Amygdala (tissue), 56 donors: ENCODE data around the gene TMEM95.
"Not testable (repeated sequence)": the region's sequence is repeated elsewhere in the genome, so short reads cannot be mapped to it uniquely, and the experiment has no call there.

Experiments used
- DNase-seq, 56 donors: peaks; one replicate each; lab custom pipeline; 2025; lab: John Stamatoyannopoulos, UW

TMEM95 gene

DNA sequence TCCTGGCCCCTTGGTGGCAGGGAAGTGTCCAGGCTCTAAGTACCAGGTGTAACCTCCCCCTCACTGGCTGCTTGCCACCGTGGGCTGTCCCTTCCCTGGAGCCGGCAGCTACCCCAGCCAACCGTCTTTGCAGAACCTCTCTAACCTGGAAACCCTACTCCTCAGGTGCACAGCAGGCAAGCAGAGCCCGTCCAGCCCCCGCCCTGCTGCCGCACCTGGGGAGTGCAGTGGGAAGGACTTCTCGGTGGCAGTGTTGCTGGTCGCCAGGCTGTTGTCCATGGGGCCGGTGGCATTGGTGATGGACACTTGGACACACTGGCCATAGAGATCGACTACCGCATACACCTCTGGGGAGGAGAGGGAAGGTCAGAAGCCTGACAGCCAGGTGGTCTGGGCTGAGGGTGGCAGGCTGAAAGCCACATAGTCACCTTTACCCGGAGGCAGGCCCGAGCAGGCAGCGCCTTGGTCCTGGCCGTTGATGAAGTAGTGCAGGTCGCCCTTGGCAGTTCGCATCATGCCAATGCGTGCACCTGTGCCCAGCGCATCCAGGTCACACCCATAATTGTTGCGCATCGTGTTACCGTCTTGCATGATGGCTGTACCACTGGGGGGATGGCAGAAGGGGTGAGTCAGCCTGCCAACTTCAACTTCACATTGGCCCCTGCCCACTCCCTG lies 32.3 kb upstream of the TMEM95 start:
- DNase-seq: no peak

DNA sequence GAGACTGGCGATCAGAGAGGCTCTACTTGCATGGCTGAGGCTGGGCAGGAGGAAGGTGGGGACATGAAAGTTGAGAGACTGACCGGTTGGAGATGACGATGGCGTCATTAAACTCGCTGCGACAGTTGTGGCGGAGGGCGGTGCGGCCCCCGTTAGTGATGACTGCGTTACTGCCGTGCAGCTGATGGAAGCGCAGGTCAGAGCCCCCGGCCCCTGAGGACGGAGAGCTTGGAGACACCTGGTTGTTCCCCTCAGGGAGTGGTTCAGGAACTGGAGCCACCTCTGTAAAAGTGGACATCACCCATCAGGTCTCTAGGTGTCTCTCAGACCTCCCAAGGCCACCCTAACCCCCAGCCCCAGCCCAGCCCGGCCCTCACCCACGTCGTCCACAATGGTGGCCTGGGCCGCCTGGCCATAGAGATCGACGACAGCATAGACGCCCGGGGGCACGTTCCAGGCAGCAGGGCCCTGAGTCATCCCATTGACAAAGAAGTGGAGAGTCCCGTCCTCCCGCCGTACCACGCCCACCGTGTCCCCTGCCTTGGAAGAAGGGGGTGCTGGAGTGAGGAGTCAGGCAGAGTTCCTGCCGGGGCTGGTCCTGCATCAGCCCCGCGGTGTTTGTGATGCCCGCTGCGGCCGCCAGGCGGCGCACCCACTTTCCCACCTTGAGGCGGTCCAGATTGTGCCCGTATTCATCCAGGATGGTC lies 31.1 kb upstream of the TMEM95 start:
- peak in 7 of 56 donors; percentile 9 to 58 (median 18) for DNase-seq

DNA sequence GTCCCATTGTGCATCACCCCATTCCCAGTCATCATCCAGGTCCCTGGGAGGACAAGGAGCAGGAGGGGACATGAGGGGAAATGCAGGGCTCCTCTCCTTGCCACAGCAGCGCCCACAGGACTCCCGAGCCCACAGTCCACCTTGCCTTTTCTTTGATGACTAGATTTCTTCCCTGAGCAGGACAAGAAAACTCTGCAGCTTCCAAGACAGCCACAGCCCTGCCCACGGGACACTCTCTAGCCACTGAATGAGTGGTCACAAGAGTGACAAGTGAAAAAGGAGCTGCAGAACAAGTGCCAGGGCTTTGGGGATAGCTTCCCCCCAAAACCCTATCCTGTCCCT lies 30.5 kb upstream of the TMEM95 start:
- DNase-seq: no peak

DNA sequence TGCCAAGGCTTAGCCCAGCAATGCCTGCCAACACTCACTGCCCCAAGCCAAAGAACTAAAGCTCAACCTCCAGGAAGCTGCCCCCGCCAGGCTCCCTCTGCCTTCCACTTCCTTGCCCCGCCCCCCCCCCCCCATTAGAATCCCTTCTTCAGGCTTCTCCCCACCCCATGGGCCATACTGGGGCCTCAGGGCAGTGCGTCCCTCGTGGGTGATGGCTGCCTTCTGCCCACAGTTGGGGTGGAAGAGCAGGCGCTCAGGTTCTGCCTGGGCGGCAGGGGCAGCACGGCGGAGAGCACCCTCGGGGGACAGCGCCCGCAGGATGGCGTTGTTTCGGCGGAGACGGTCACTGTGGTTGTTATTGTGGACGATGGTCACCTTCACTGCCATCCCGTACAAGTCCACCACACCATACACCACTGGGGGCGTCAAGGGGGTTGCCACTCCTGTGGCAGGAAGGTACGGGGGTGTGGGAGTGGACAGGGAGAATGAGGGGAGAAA lies 29.9 kb upstream of the TMEM95 start:
- DNase-seq: no peak

DNA sequence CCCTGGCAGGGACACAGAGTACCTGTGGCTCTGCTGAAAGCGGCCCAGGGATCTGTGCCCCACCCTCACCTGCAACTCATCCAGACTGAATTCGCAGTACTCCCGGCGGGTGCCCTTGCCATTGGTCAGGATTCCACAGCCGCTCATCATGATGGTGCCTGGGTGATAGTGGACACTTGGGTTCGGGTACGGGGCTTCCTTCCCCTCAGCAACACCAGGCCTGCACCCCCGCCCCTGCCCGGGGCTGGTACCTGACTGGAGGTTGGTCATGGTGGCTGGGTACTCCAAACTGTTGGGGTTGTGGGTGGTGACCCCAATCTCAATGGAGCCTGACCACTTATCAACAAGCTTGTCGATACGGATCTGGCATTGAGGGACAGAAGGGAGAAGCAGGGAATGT lies 28.8 kb upstream of the TMEM95 start:
- no peak for DNase-seq

DNA sequence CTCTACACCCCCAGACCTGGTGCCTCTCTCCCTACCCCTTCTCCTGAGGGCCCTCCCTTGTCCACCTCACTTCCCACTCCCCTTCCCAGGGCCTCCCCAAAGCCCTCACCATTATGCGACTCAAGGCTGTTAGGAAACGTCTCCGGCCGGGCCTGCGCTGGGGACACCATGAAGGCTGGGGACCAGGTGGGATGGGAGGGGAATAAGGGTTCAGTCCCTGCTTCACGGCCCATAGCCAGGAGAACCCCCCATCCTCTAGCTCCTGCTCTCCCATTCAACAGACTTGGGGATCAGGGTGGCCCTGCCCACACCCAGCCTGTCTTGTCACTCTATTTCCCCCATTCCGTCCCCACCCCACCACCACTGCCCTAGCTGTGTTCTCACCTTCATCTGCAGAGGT lies 27.9 kb upstream of the TMEM95 start:
- no peak for DNase-seq

DNA sequence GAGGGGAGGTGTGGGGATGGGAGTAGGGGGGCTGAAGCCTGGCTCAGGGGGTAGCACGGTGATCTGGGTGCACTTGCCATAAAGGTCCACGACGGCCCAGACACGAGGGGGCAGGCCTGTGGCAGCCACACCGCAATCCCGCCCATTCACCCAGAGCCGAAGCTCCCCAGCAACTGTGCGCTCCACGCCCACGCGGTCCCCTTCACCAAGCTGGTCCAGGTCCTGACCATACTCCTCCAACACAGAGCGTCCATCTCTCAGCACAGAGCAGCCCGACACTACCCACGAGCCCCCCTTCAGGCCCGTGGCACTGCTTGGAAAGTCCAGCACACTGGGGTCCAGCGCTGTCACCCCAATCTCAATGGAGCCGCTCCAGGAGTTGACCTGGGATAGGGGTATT lies 27.5 kb upstream of the TMEM95 start:
- DNase-seq: no peak

DNA sequence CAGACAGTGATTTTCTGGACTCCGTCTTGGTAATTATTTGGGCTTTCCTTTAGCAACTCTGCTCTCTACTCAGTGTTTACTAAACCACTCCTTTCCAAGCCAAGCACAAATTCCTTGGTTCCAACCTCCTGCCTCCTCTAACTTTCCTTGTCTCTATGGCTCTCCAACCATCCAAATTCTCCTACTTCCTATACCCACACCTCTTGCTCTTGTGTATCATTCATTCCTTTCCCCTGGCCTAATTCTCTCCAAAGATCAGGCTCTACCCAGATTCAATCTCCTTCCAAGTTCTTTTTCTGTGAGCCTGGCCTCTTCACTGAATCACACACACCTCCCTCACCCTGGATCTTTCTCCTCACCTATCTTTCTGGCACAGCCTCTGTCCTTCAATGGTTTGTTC lies 26.9 kb upstream of the TMEM95 start:
- DNase-seq: no peak

DNA sequence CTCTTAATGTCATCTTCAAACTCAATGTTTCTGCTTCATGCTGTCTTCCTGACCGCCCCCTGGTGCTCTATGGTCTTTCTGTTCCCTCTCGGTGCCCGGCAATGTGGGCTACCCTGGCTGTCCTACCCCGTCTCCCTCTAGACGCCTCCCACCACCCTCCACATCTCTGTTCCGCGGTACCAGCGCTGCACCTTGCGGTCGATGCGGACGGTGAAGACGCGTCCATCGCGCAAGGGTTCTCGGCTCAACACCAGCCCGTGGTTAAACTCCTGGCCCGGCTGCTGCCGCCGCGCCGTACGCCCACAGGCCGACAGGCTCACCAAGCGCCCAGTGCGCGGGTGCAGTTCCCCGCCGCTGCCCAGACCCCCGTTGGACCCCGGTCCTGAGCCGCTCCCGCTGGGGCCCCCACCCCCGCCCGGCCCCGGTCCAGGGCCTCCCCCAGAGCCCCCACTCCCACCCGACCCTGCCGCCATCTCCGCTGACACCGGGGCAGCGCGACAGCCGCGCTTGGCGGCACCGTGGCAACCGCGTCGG lies 26.0 kb upstream of the TMEM95 start, which contains the start of gene NEURL4:
Gene NEURL4, minus strand, starts transcription at position 496 of the 534 bp plus-strand sequence. Its CDS starts 23 bp downstream, at position 473.
- peak in 4 of 56 donors; percentile 51 to 63 (median 56) for DNase-seq

DNA sequence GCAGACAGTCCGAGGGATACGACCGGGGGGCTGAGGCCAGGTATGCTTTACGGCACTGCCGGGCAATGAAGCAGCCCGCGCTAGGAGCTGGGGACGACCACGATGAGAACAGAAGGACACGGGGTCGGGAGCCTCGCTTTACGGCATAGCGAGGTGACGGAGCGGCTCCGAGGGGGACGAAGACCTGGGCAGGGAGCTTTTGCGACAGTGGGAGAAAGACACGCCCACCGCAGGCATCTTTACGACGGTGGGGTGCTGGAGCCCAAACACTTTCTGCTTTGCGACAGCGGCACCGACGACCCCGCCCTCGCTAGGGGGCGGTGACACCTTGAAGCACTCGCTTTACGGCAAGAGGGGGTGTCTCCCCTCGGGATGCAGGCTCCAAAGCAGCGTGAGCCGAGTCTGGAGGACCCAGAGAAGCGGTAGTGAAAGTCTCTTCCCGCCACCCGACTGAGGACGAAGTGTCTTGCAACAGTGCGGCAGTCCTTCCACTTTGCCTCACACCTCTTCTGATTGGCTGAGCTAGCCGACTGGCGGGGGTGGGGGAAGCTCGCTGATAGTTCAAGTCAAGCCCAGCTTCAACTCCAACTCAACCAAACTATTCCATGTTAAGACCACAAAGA lies 25.5 kb upstream of the TMEM95 start:
- DNase-seq: peak; percentile 78 to 100 (median 97)

DNA sequence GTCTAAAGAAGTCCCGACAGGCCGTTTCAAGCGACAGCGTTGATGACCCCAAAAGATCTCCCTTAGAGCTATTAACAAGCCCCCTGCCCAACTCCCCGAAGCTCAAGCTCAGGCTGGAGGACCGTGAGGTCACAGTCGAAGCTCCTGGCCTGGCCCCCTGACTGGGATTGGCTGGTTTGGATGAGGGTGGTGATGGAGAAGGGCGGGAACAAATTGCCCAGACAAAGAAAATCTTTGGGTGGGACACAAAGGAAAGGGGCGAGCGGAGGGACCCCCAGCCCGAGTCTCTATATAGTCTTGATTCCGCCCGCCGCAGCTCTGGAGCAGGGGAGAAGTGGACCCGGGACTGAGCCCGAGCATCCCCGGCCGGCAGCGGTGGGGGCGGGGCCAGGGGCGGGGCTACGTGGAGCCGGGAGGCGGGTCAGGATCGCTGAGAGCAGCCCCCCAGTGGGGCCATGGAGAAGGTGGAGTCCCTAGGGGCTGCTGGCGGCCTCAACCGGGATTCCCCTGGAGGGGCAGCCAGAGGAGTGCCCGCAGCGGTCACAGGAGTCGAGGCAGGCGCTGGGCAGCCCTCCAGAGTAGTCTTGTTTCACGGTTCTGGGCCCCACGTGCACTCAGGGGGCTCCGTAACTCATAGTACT lies 24.8 kb upstream of the TMEM95 start:
- DNase-seq: peak in 50 of 56 donors; percentile 30 to 88 (median 74)

DNA sequence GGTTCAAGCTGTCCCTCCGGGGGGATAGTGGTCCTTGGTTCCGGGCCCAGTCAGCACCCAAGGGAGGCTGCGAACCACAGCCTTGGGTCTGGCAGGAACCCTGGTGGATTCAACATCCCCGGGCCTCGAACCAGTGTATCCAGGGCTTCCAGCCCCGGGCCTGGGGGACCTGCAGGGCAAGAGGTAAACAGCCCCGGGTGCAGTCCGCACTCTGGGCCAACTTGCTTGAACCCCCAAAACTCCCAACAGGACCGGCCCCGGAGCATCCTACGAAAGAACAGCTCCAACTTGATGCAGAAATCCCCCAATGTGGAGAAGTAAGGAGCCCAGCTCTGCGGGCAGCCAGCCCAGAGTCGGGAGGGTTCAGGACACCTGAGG lies 24.3 kb upstream of the TMEM95 start:
- no peak for DNase-seq

DNA sequence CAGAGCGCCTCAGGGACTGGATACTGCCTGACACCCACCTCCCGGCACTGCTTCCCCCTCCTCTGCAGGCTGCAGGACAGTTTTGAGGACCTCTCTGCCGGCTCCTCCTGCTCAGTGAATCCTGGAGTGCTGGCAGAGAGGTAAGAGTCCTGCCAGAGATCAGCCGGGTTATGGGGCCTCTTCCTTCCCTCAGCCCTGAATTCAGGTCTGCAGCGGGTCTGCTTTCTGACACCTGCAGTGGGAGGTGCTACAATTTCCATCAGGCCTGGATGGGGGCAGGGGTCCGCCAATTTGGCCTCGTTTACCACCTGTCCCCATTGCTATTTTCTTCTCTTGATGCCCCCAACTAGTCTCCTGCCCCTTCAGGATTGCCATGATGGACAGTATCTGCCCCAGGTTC lies 22.8 kb upstream of the TMEM95 start:
- DNase-seq: no peak

DNA sequence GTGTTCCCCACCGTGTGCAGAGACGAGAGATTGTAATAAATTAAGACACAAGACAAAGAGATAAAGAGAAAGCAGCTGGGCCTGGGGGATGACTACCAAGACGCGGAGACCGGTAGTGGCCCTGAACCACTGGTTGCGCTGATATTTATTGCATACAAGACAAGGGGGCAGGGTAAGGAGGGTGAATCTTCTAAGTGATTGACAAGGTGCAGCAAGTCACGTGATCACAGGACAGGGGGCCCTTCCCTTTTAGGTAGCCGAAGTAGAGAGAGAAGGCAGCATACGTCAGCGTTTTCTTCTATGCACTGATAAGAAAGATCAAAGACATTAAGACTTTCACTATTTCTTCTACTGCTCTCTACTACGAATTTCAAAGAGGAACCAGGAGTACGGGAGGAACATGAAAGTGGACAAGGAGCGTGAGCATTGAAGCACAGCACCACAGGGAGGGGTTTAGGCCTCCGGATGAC lies 22.3 kb upstream of the TMEM95 start:
- DNase-seq: not testable (repeated sequence)

DNA sequence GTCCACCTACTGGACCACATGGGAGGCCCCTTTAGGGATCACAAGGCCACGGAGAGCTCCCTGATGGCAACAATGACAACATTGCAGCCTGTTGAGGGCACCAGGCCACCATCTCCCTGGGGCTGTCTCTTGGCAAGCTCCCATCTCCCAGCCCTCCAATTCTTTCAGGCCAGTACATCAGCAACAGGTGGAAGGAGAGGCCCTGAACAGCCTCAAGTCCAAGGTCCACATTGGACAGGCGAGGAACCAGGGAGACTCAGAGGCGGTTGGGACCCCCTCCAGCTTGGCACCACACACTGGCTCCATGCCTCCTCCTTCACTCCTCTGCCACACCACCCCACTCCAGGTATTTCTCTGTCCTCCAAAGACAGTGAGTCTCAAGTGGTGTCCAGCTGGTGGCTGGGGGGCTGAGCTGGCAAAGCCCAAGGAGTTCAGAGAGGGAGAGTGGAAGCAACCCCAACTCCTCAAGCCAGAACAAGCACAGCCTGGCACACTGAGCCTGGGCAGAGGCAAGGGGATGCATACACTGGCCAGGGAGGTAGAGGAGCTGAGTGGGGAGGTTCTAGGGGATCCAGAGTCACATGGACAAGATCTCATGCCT lies 19.9 kb upstream of the TMEM95 start:
- no peak for DNase-seq

DNA sequence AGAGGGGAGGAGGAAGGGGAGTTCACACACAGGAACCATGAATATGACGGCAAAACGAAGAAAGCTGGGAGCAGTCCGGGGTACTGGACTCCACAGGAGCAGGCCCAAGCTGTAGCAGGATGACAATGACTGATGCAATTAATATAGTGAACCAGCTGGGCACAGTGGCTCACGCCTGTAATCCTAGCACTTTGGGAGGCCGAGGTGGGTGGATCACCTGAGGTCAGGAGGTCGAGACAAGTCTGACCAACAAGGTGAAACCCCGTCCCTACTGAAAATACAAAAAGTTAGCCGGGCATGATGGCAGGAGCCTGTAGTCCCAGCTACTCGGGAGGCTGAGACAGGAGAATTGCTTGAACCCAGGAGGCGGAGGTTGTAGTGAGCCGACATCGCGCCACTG lies 19.2 kb upstream of the TMEM95 start:
- not testable (repeated sequence) for DNase-seq

DNA sequence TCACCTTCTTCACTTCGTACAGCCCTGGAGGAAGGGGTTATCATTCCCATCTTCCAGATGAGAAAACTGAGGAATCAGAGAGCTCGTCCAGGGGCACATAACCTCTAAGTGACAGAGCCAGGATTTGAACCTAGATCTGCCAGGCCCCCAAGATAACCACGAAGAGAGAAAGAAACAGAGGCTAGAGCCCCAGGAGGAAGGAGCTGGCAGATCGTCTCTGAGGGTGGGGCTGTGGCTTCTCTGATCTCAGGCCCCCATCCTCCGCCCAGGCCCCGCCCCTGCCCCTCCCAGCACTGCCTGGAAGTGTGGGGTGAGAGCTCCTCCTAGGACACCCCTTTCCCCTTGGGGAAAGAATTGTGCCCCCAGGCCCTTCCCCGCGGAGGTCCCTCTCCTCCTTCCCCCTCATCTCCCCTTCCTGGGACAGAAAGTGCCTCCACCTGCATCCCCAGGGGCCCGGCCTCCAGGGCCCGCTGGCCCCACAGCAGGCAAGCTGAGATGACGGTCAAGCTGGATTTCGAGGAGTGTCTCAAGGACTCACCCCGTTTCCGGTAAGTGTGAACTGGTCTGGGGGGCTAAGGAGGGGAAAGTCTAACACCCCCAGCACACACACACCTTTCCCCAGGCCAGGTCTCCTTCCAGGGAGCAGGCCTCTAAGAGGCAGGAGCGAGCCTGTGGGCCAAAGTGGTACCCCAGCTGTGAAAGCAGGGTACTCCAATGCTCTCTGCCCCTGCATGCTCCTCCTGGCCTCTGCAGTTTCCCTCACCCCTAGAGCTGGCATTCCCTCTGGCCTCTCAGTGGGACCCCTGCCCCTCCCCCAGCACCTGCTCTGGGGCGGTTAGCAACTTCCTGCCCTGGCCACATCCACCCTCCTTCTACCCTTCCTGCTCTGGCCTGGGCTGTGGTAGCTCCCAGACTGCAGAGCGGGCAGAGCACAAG lies 18.4 kb upstream of the TMEM95 start, which contains the start of gene ACAP1:
Gene ACAP1, plus strand, starts transcription at position 290 of the 936 bp plus-strand sequence. Its CDS starts 206 bp downstream, at position 496.
- DNase-seq: no peak

DNA sequence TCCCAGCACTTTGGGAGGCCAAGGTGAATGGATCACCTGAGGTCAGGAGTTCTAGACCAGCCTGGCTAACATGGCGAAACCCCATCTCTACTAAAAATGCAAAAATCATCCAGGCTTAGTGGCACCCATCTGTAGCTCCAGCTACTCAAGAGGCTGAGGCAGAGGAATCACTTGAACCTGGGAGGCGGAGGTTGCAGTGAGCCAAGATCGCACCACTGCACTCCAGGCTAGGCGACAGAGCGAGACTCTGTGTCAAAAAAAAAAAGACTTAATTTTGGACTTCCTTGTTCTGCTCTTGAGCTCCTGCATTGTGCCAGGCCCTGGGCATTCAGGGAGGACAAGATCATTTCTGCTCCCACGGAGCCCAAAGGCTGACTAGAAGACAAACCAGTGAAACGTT lies 17.4 kb upstream of the TMEM95 start:
- not testable (repeated sequence) for DNase-seq

DNA sequence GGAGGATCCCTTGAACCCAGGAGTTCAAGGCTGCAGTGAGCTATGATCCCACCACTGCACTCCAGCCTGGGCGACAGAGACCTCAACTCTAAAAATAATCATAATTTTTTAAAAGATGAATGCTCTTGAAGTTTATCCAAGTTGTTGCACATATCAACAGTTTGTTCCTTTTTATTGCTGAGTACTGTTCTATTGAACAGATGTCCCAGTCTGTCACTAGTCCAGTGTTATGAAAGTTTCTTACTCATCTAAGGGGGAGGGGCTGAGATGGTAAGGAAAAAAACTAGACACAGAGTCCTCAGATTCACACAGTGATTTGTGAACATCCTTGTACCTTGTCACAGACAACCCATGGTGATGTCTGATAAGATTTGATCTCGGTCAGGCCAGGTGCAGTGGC lies 14.8 kb upstream of the TMEM95 start:
- DNase-seq: no peak
